ENCODE data around the gene TM4SF18. TPM values are rescaled to one million over a fixed set of nuclear protein-coding genes. Genes with fewer than 3 reads are reported as not detected.

The TM4SF18 gene
- total RNA-seq, 1 donor from 2014 or later: not detected

GRCh38 chr3:149324332-149324731, 9.1 kb downstream of the TM4SF18 start:
- Mint-ChIP-seq H3K4me3 (no peak overlapping the region), H3K27me3 (ENCODE audit: low read depth) (no peaks in the 10 kb centered on the region)
- TF ChIP-seq, protein P1, sequence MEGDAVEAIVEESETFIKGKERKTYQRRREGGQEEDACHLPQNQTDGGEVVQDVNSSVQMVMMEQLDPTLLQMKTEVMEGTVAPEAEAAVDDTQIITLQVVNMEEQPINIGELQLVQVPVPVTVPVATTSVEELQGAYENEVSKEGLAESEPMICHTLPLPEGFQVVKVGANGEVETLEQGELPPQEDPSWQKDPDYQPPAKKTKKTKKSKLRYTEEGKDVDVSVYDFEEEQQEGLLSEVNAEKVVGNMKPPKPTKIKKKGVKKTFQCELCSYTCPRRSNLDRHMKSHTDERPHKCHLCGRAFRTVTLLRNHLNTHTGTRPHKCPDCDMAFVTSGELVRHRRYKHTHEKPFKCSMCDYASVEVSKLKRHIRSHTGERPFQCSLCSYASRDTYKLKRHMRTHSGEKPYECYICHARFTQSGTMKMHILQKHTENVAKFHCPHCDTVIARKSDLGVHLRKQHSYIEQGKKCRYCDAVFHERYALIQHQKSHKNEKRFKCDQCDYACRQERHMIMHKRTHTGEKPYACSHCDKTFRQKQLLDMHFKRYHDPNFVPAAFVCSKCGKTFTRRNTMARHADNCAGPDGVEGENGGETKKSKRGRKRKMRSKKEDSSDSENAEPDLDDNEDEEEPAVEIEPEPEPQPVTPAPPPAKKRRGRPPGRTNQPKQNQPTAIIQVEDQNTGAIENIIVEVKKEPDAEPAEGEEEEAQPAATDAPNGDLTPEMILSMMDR (conservative IDR thresholded peaks at IDR 0.05): no peak

DNA sequence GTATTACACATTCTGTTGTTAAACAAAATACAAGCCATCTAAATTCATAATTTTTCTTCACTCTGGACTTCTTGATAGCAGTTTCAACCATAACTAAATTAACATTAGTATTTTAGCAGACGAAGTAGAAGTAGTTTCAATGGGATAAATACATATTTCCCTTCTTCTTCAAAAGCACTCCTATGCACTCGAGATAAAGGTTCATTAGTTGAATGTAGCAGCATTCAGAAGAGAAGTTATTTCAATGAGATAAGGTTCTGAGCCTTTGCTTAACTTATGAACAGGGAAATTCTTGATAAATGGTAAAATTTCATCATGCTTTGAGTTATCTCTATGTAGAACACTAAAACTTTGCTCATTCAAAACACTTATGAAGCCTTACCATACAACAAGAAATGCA, 11.8 kb downstream of the TM4SF18 start:
- H3K27me3 Mint-ChIP-seq (ENCODE audit: low read depth): no peaks in the 10 kb centered on the region
- TF ChIP-seq, protein P1 (conservative IDR thresholded peaks at IDR 0.05): no peak
- H3K4me3 Mint-ChIP-seq: no peak overlapping the region
- peaks cover 9% of the 10 kb centered on the region for H3K9me3 Mint-ChIP-seq
- H3K36me3 Mint-ChIP-seq (ENCODE audit: low read depth): no peaks in the 10 kb centered on the region
- no peak for DNase-seq (ENCODE audit: low read depth, low spot score)
- peaks cover 6% of the 10 kb centered on the region for H3K4me1 Mint-ChIP-seq
- no peak overlapping the region for H3K27ac Mint-ChIP-seq (ENCODE audit: unreplicated experiment)

More at GRCh38 chr3:149324332-149324731, 9.1 kb downstream of the TM4SF18 start:
- Mint-ChIP-seq H3K36me3 (ENCODE audit: low read depth) (no peaks in the 10 kb centered on the region), H3K27ac (ENCODE audit: unreplicated experiment) (no peak overlapping the region), H3K4me1 (peaks cover 6% of the 10 kb centered on the region), H3K9me3 (peaks cover 9% of the 10 kb centered on the region)
- no peak for DNase-seq (ENCODE audit: low read depth, low spot score)

DNA sequence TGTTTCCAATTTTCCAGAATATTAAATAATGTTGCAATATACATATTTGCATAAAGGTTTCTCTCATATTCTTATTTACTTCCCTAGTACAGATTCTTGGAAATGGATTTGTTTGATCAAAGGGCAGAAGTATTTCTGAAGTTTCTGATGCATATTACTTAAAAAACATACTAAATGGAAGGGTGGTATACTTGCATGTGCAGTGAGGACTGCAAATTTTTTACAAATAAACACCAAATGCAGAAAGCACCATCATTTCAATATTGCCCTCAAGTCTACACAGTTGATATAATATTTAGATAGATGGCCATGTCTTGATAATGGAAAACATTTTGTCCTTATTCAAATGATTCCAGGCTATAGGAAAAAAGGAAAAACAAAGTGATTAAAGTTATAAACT, 12.3 kb downstream of the TM4SF18 start:
- TF ChIP-seq, protein P1 (conservative IDR thresholded peaks at IDR 0.05): no peak
- DNase-seq (ENCODE audit: low read depth, low spot score): no peak
- H3K36me3 Mint-ChIP-seq (ENCODE audit: low read depth): no peaks in the 10 kb centered on the region
- peaks cover 6% of the 10 kb centered on the region for H3K4me1 Mint-ChIP-seq
- H3K4me3 Mint-ChIP-seq: no peak overlapping the region
- no peak overlapping the region for H3K27ac Mint-ChIP-seq (ENCODE audit: unreplicated experiment)
- H3K9me3 Mint-ChIP-seq: peaks cover 9% of the 10 kb centered on the region
- H3K27me3 Mint-ChIP-seq (ENCODE audit: low read depth): no peaks in the 10 kb centered on the region

DNA sequence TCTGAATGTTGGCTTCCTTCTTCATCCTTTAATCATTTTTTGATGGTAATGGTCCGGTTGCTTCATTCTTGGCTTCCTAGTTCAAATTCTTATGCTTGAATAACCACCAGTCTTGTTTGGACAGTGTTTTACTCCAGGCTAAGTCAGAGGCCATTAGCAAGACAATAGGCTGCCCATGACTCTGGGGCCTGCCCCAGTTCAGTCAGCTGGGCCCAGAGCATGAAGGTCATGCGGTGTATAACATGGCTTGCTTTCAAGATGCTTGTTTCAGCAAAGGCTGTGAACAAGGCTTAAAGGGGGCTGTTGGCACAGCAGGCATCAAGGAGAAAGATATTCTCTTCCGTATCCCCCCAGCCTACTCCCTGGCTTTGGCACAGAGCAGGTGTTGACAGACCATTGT, 13.7 kb downstream of the TM4SF18 start:
- Mint-ChIP-seq H3K4me3 (no peak overlapping the region), H3K36me3 (ENCODE audit: low read depth) (no peaks in the 10 kb centered on the region), H3K27ac (ENCODE audit: unreplicated experiment) (no peak overlapping the region), H3K9me3 (peaks cover 9% of the 10 kb centered on the region), H3K27me3 (ENCODE audit: low read depth) (no peaks in the 10 kb centered on the region), H3K4me1 (peaks cover 6% of the 10 kb centered on the region)
- TF ChIP-seq, protein P1 (conservative IDR thresholded peaks at IDR 0.05): no peak
- DNase-seq (ENCODE audit: low read depth, low spot score): no peak

DNA sequence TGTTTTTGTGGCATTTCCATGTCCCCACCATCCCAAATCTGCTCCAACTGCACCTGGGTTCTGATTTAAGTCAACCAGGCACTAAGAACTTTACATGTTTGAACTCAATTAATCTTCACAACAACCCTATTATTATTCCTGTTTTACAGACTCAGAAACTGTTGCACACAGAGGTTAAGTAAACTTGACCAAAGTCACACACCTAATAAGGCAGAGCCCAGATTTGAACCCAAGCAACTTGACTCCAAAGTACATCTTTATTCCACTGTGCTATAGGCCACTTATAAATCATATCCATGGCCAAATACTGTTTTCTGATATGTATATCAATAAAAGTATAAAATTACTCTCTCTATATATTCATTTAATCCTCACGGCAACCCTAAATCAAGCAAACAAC, 16.4 kb downstream of the TM4SF18 start:
- Mint-ChIP-seq H3K27ac (ENCODE audit: unreplicated experiment) (no peak overlapping the region), H3K36me3 (ENCODE audit: low read depth) (peaks cover 7% of the 10 kb centered on the region), H3K27me3 (ENCODE audit: low read depth) (no peaks in the 10 kb centered on the region), H3K4me1 (peaks cover 6% of the 10 kb centered on the region), H3K9me3 (peaks cover 5% of the 10 kb centered on the region), H3K4me3 (no peak overlapping the region)
- TF ChIP-seq, protein P1 (conservative IDR thresholded peaks at IDR 0.05): no peak
- DNase-seq (ENCODE audit: low read depth, low spot score): no peak

GRCh38 chr3:149316437-149316836, 17.0 kb downstream of the TM4SF18 start:
- no peaks in the 10 kb centered on the region for H3K27me3 Mint-ChIP-seq (ENCODE audit: low read depth)
- H3K27ac Mint-ChIP-seq (ENCODE audit: unreplicated experiment): no peak overlapping the region
- DNase-seq (ENCODE audit: low read depth, low spot score): no peak
- TF ChIP-seq, protein P1 (conservative IDR thresholded peaks at IDR 0.05): no peak
- H3K4me1 Mint-ChIP-seq: peaks cover 6% of the 10 kb centered on the region
- H3K36me3 Mint-ChIP-seq (ENCODE audit: low read depth): peaks cover 7% of the 10 kb centered on the region
- peaks cover 5% of the 10 kb centered on the region for H3K9me3 Mint-ChIP-seq
- H3K4me3 Mint-ChIP-seq: no peak overlapping the region

Data from neural crest cell (in vitro differentiated cells).